ENCODE measurements around the gene DOCK2. TPM values are rescaled to one million over a fixed set of nuclear protein-coding genes. Genes with fewer than 3 reads are reported as not detected.

Gene DOCK2
- total and polyA plus RNA-seq, 8 donors, result 0.73 to 15.6 (median 1.7) TPM

DNA sequence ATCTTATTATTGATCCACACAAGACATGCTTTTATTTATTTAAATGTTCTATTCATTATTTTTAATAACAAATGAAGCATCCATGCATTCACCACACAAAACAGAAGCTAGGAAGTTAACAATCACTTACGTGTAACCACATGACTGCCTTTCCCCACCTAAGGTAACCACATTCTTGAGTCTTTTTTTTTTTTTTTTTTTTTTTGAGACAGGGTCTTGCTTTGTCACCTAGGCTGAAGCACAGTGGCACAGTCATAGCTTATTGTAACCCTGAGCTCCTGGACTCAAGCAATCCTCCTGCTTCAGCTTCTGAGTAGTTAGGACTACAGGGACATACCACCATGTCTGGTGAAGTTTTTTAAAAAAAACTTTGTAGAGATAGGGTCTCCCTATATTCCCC, 133.0 kb downstream of the DOCK2 start:
- DNase-seq (no peak), ATAC-seq (no peak), FAIRE-seq (no peak)
- TF ChIP-seq CTCF (IDR thresholded peaks at IDR 0.05), result no peak
- Histone ChIP-seq H3K27ac (no peak overlapping the region), H3K9me3 (no peaks in the 10 kb centered on the region), H3K4me1 (peaks cover 0 to 7% (median 3%) of the 10 kb centered on the region in 3 donors), H3K36me3 (no peaks in the 10 kb centered on the region), H3K27me3 (no peaks in the 10 kb centered on the region), H3K4me3 (no peak overlapping the region)
- WGBS, 2 donors, result 71 to 83% methylated on average over 1 of the region's 1 CpG
- intact Hi-C loops (cut with DNase I), result no loop called here

- ATAC-seq (no peak), FAIRE-seq (no peak)
Observed at GRCh38 chr5:169772256-169772655, 135.2 kb downstream of the DOCK2 start.

GRCh38 chr5:169772688-169773087, 135.6 kb downstream of the DOCK2 start:
- Histone ChIP-seq H3K4me3 (no peak overlapping the region), H3K9me3 (no peaks in the 10 kb centered on the region), H3K27me3 (no peaks in the 10 kb centered on the region), H3K4me1 (peaks cover 0 to 7% (median 3%) of the 10 kb centered on the region in 3 donors), H3K36me3 (no peaks in the 10 kb centered on the region), H3K27ac (no peak overlapping the region)
- FAIRE-seq (no peak), DNase-seq (no peak), ATAC-seq (no peak)
- 65 to 78% methylated on average over 6 of the region's 6 CpGs for WGBS, 2 donors
- intact Hi-C loops (cut with DNase I), result no loop called here
- TF ChIP-seq CTCF (IDR thresholded peaks at IDR 0.05), result no peak

More at GRCh38 chr5:169772256-169772655, 135.2 kb downstream of the DOCK2 start:
- 73 to 78% methylated on average over 2 of the region's 2 CpGs for WGBS, 2 donors
- H3K9me3 ChIP-seq, result no peaks in the 10 kb centered on the region
- H3K4me3 ChIP-seq, result no peak overlapping the region
- no peak for TF ChIP-seq CTCF (IDR thresholded peaks at IDR 0.05)
- no peaks in the 10 kb centered on the region for H3K36me3 ChIP-seq
- H3K4me1 ChIP-seq, result peaks cover 0 to 7% (median 3%) of the 10 kb centered on the region in 3 donors
- no peak overlapping the region for H3K27ac ChIP-seq
- no peaks in the 10 kb centered on the region for H3K27me3 ChIP-seq
- no peak for DNase-seq
- intact Hi-C loops (cut with DNase I), result no loop called here

GRCh38 chr5:169777159-169777558, 140.1 kb downstream of the DOCK2 start:
- Histone ChIP-seq H3K9me3 (no peaks in the 10 kb centered on the region), H3K36me3 (no peaks in the 10 kb centered on the region), H3K4me1 (no peaks in the 10 kb centered on the region), H3K4me3 (no peak overlapping the region), H3K27ac (no peak overlapping the region), H3K27me3 (no peaks in the 10 kb centered on the region)
- no peak for ATAC-seq
- 51 to 52% methylated on average over 6 of the region's 6 CpGs for WGBS, 2 donors
- FAIRE-seq, result no peak
- intact Hi-C loops (cut with DNase I), result no loop called here
- TF ChIP-seq CTCF (IDR thresholded peaks at IDR 0.05), result no peak
- DNase-seq, result no peak

DNA sequence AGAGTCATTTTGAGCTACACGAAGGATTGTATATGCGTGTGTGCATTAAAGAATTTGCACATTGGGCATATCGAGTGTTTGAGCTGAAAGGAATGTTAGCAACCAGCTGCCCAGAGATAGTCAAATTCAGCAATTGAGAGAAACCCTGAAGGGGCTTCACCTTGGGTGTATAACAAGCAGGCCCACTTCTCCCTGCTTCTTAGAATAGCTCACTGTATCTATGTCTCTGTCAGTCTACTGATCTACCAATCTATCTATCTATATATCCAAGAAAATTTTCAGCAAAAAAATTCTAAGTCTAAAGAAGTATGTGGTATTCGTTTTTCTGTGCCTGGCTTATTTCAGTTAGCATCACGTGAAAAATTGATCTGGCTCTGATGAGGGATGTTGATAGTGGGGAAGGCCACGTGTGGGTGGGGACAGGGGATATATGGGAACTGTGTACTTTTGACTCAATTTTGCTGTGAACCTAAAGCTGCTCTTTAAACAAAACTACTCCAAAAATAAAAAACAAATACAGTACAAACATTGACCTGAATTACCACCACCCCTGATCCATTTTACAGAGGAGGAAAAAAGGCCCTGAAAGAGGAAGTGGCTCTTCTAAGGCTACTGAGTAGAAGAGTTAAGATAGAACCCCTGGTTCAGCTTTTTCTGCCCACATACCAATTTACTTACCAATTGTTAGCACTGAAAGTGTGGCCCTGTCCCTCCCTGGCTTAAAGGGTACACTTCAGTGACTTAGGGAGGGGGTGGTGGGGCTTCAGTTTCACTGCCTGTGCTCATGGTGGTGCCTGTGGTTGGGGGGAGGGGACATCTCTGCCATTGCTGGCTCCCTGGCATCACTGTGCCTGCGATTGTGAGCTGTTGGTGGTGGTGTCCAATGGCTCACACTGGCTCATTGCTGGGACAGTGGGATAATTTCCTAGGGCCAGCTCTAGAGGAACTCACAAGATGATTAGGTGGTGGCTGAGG, 141.8 kb downstream of the DOCK2 start:
- WGBS, 2 donors, result 65 to 73% methylated on average over 7 of the region's 7 CpGs
- DNase-seq, result no peak
- Histone ChIP-seq H3K27me3 (no peaks in the 10 kb centered on the region), H3K4me3 (no peak overlapping the region), H3K36me3 (no peaks in the 10 kb centered on the region), H3K4me1 (no peaks in the 10 kb centered on the region), H3K27ac (no peak overlapping the region), H3K9me3 (no peaks in the 10 kb centered on the region)
- FAIRE-seq, result no peak
- intact Hi-C loops (cut with DNase I), result no loop called here
- ATAC-seq, result no peak
- no peak for TF ChIP-seq CTCF (IDR thresholded peaks at IDR 0.05)
